PC-9 (cell line): ENCODE data around the gene SPATS1. TPM values are rescaled to one million over a fixed set of nuclear protein-coding genes. Genes with fewer than 3 reads are reported as not detected.

Experiments used
- BruUV-seq: library from RNA; stranded (reverse); fragments of 400-500 nt; replicated peaks from 2 replicates; lab custom pipeline; 2021; lab: Mats Ljungman, UMichigan
- CTCF ChIA-PET: fragments of 300-600 bp; sonication (Branson Sonifier 250); formaldehyde crosslinking; loops from one replicate; lab custom pipeline; 2022; ENCODE audit warnings: antibody characterized with exemption; lab: Charles Lee
- POLR2A ChIA-PET: fragments of 300-600 bp; sonication (Branson Sonifier 250); formaldehyde crosslinking; loops from one replicate; lab custom pipeline; 2022; ENCODE audit warnings: antibody characterized with exemption; ENCODE audit not compliant: unreplicated experiment; lab: Charles Lee
- DNase-seq, 2 experiments: peaks; one replicate each; pipeline versions ENCODE4 v3.0.0 to v3.0.0-alpha.2; 2015 to 2022; ENCODE audit warnings: mixed read lengths in 1 of 2
- H2AFZ ChIP-seq: fragments of 200-600 bp; sonication (generic); 2 replicates; pipeline ENCODE4 v1.8.1; 2017; ENCODE audit warnings: antibody characterized with exemption
- H3F3A ChIP-seq: fragments of 200-600 bp; sonication (generic); 2 replicates; pipeline ENCODE4 v1.8.1; 2017; ENCODE audit warnings: antibody characterized with exemption, mild to moderate bottlenecking, low read depth; ENCODE audit not compliant: insufficient read depth
- H3K27ac ChIP-seq: fragments of 200-600 bp; sonication (generic); 2 replicates; pipeline ENCODE4 v1.6.1; 2016; ENCODE audit warnings: mixed run types
- H3K27me3 ChIP-seq: fragments of 200-600 bp; sonication (generic); 2 replicates; pipeline ENCODE4 v1.6.1; 2016; ENCODE audit warnings: low read depth, mixed run types; ENCODE audit not compliant: insufficient read depth
- H3K36me3 ChIP-seq: fragments of 200-600 bp; sonication (generic); 2 replicates; pipeline ENCODE4 v1.6.1; 2016; ENCODE audit warnings: low read depth, mixed run types
- H3K4me1 ChIP-seq: fragments of 200-600 bp; sonication (generic); replicated peaks from 2 replicates; pipeline ENCODE4 v1.6.1; 2016; ENCODE audit warnings: mixed run types; ENCODE audit not compliant: insufficient read depth
- H3K4me2 ChIP-seq: fragments of 200-600 bp; sonication (generic); 2 replicates; pipeline ENCODE4 v1.6.1; 2017; ENCODE audit warnings: mixed run types
- H3K4me3 ChIP-seq: fragments of 200-600 bp; sonication (generic); 2 replicates; pipeline ENCODE4 v1.6.1; 2016; ENCODE audit warnings: mixed run types
- H3K79me2 ChIP-seq: fragments of 200-600 bp; sonication (generic); 2 replicates; pipeline ENCODE4 v1.6.1; 2017; ENCODE audit warnings: low read depth, mixed run types
- H3K9me2 ChIP-seq: fragments of 200-600 bp; sonication (generic); 2 replicates; pipeline ENCODE4 v1.8.1; 2017; ENCODE audit warnings: mild to moderate bottlenecking; ENCODE audit not compliant: insufficient read depth
- H3K9me3 ChIP-seq: fragments of 200-600 bp; sonication (generic); 2 replicates; pipeline ENCODE4 v1.8.1; 2016; ENCODE audit warnings: low read depth; ENCODE audit not compliant: insufficient read depth
- H4K20me1 ChIP-seq: fragments of 200-600 bp; sonication (generic); 2 replicates; pipeline ENCODE4 v1.8.1; 2017; ENCODE audit not compliant: insufficient read depth
- CTCF ChIP-seq: fragments of 200-600 bp; sonication (generic); conservative IDR thresholded peaks from 2 replicates; pipeline ENCODE4 v1.6.1; 2017; ENCODE audit warnings: mixed run types, antibody characterized with exemption, mild to moderate bottlenecking, moderate library complexity
- EZH2 ChIP-seq: fragments of 200-600 bp; sonication (generic); IDR thresholded peaks from 2 replicates; pipeline ENCODE4 v1.8.0; 2017; ENCODE audit warnings: antibody characterized with exemption, low read depth
- intact Hi-C: fragments of 100-400 bp; cut with micrococcal nuclease; formaldehyde crosslinking; loops from one replicate; pipeline ENCODE4 v1.10.0; 2022; ENCODE audit not compliant: unreplicated experiment
- total RNA-seq: library from RNA; stranded (reverse); gene quantifications from 2 replicates; pipeline ENCODE4 v1.2.3, GENCODE V29; 2021

SPATS1 gene
- total RNA-seq, 1 experiment from 2014 or later: not detected

- POLR2A ChIA-PET: interaction anchor here (0.6 kb wide), 1 partner anchor 19 kb away, joined by 9 read pairs; no protein-coding TSS in a partner anchor
- H3K4me2 ChIP-seq: peak overlapping the region; percentile 88
- H4K20me1 ChIP-seq: peaks cover 14% of the 10 kb centered on the region; the same call in 1 of the 2 replicates
- peak overlapping the region; percentile 85 for H2AFZ ChIP-seq
- no peaks in the 10 kb centered on the region for H3F3A ChIP-seq
- no peaks in the 10 kb centered on the region for H3K9me2 ChIP-seq
- DNase-seq: no peak
- peaks cover 33% of the 10 kb centered on the region for H3K79me2 ChIP-seq
- no peaks in the 10 kb centered on the region for H3K36me3 ChIP-seq
- no TSS peak for BruUV-seq
- H3K4me3 ChIP-seq: peak overlapping the region; percentile 58
- intact Hi-C loops: loop anchor here (5.0 kb wide), 1 partner anchor 119 kb away; the partner anchor contains the start of gene NFKBIE
- H3K4me1 ChIP-seq: peaks cover 20% of the 10 kb centered on the region
- peaks cover 14% of the 10 kb centered on the region for H3K27me3 ChIP-seq
- H3K27ac ChIP-seq: peak overlapping the region; percentile 64
- CTCF ChIA-PET: interaction anchor here (0.6 kb wide), 1 partner anchor 149 kb away, joined by 3 read pairs; no protein-coding TSS in a partner anchor
- no peak for TF ChIP-seq CTCF
- TF ChIP-seq EZH2: no peak
- H3K9me3 ChIP-seq: no peaks in the 10 kb centered on the region
These were observed 44.0 kb downstream of the SPATS1 start for GRCh38 chr6:44386364-44386928.

DNA sequence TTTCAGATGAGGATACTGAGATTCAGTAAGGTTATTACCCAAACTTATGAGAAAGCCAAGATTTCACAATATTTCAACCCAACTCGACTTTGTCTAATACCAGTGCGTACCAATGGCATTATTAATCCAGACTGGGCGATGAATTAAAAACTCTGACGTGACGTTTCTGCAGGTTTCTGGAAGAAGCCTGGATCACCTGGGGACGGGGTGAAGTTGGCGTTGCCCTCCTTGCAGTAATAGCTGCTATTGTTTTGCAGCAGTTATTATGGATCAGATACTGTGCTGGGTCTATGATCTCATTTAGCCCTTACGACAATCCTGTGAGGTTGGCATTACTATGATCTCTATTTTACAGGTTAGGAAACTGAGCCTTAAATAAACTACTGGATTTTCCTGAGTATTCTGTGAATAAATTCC is 44.5 kb downstream of the SPATS1 start:
- Histone ChIP-seq H3K27me3 (peaks cover 9% of the 10 kb centered on the region), H2AFZ (peak overlapping the region; percentile 85), H3K4me3 (peak overlapping the region; percentile 58), H3K4me2 (peak overlapping the region; percentile 88), H3F3A (no peaks in the 10 kb centered on the region), H3K9me2 (no peaks in the 10 kb centered on the region), H3K4me1 (peaks cover 20% of the 10 kb centered on the region), H3K36me3 (no peaks in the 10 kb centered on the region), H4K20me1 (peaks cover 19% of the 10 kb centered on the region), H3K79me2 (peaks cover 38% of the 10 kb centered on the region), H3K27ac (peak overlapping the region; percentile 64), H3K9me3 (no peaks in the 10 kb centered on the region)
- peak; percentile 5 to 48 for DNase-seq
- POLR2A ChIA-PET: interaction anchor here (0.5 to 0.8 kb wide), 6 partner anchors 19 to 881 kb away, joined by 3 to 9 read pairs (median 4); no protein-coding TSS in a partner anchor
- BruUV-seq: TSS peak; percentile 92
- intact Hi-C loops: loop anchor here (5.0 kb wide), 1 partner anchor 120 kb away; the partner anchor contains the start of gene NFKBIE
- CTCF ChIA-PET: interaction anchor here (0.6 to 1.1 kb wide), 2 partner anchors 70 to 149 kb away, joined by 3 to 4 read pairs; no protein-coding TSS in a partner anchor
- no peak for TF ChIP-seq CTCF
- TF ChIP-seq EZH2: no peak

- no peaks in the 10 kb centered on the region for H3F3A ChIP-seq
- CTCF ChIA-PET: interaction anchor here (0.7 to 1.1 kb wide), 2 partner anchors 47 to 69 kb away, joined by 4 to 5 read pairs; no protein-coding TSS in a partner anchor
- peaks cover 40% of the 10 kb centered on the region for H3K79me2 ChIP-seq
- peak within 1 kb of the TSS; percentile 64 for H3K27ac ChIP-seq
- TF ChIP-seq EZH2: no peak
- no peak for TF ChIP-seq CTCF
- H3K4me1 ChIP-seq: peaks cover 20% of the 10 kb centered on the region
- H3K36me3 ChIP-seq: peaks cover 3% of the 10 kb centered on the region; the same call in 1 of the 2 replicates
- POLR2A ChIA-PET: interaction anchor here (0.5 to 0.9 kb wide), 11 partner anchors 10 to 1180 kb away, joined by 3 to 13 read pairs (median 4); partner anchors contain the start of gene AARS2
- peak within 1 kb of the TSS; percentile 58 for H3K4me3 ChIP-seq
- H3K27me3 ChIP-seq: 0 out of 2 replicates have a peak, but pooled peaks cover 5% of the 10 kb centered on the region
- peak; percentile 94 to 95 for DNase-seq
- no TSS peak for BruUV-seq
- H4K20me1 ChIP-seq: peaks cover 25% of the 10 kb centered on the region
- H2AFZ ChIP-seq: peak within 1 kb of the TSS; percentile 85
- intact Hi-C loops: loop anchor here (5.0 kb wide), 1 partner anchor 120 kb away; the partner anchor contains the start of gene NFKBIE
- no peaks in the 10 kb centered on the region for H3K9me2 ChIP-seq
- peak within 1 kb of the TSS; percentile 88 for H3K4me2 ChIP-seq
- H3K9me3 ChIP-seq: no peaks in the 10 kb centered on the region
These were observed 45.1 kb downstream of the SPATS1 start, which contains the start of gene CDC5L for GRCh38 chr6:44387346-44388134. Gene CDC5L, plus strand, starts transcription at chr6:44387706. Its CDS starts 118 bp downstream, at chr6:44387824.
